ENCODE results near the gene BRIX1.

BRIX1 gene

DNA sequence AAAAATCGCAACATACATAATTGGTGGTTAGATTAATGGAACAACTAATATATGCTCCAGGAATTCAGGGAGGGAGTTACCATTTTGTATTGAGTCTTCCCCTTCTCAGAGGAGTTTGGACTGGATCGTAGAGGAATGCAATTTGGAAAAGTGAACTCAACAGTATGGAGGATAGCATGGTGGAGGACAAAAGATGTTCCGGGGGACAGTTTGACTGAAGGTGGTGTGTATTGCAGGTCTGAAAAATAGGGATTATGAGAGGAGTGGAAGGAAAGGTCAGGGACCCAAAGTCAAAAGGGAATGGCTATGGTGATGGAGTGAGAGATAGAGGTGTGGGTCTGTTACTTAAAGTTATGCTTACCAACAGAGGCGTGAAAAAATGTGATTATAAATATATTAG, 15.4 kb downstream of the BRIX1 start:
- TF ChIP-seq ZFX (IDR thresholded peaks at IDR 0.05; ENCODE audit: borderline replicate concordance) = no peak
- TF ChIP-seq, protein P1, sequence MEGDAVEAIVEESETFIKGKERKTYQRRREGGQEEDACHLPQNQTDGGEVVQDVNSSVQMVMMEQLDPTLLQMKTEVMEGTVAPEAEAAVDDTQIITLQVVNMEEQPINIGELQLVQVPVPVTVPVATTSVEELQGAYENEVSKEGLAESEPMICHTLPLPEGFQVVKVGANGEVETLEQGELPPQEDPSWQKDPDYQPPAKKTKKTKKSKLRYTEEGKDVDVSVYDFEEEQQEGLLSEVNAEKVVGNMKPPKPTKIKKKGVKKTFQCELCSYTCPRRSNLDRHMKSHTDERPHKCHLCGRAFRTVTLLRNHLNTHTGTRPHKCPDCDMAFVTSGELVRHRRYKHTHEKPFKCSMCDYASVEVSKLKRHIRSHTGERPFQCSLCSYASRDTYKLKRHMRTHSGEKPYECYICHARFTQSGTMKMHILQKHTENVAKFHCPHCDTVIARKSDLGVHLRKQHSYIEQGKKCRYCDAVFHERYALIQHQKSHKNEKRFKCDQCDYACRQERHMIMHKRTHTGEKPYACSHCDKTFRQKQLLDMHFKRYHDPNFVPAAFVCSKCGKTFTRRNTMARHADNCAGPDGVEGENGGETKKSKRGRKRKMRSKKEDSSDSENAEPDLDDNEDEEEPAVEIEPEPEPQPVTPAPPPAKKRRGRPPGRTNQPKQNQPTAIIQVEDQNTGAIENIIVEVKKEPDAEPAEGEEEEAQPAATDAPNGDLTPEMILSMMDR (IDR thresholded peaks at IDR 0.05) = no peak
- H3K27ac ChIP-seq = peak overlapping the region; percentile 91

DNA sequence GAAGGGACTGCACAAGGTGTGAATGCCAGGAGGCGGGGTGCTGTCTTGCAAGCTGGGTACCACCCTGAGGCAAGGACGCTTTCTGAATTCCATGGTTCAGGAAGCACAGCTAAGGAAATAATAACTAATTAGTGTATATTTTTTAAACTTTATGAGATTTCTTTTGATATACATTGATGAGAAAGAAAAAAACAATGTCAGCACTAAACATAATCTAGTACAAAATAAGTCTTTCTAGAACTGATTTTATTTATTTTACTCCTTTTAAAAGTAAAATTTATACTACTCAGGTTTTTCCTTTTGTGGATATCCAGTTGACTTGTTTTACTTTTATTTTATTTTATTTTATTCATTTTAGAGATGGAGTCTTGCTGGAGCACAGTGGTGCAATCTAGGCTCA, 17.4 kb downstream of the BRIX1 start:
- H3K27ac ChIP-seq = no peak overlapping the region
- TF ChIP-seq, protein P1 (IDR thresholded peaks at IDR 0.05) = no peak
- TF ChIP-seq ZFX (IDR thresholded peaks at IDR 0.05; ENCODE audit: borderline replicate concordance) = no peak

DNA sequence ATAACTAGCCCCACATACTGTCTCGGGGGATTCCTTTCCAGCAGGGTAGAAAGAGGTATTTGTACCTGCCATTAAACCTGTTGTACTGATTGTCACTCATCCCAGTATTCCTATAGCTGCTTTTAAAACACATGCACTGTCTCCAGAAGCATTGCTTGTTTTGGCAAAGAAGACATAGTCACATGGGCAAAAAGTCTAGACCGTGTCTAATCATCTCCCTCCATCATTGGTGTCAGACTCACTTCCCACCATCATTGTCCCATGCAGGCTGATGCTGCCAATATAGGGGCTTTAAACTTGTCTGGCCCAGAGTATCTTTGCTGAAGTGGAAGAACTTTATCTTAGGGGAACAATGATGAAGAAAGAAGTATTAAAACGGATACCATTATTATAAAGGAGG, 26.4 kb downstream of the BRIX1 start:
- TF ChIP-seq, protein P1 (IDR thresholded peaks at IDR 0.05) = no peak
- TF ChIP-seq ZFX (IDR thresholded peaks at IDR 0.05; ENCODE audit: borderline replicate concordance) = no peak
- no peak overlapping the region for H3K27ac ChIP-seq

DNA sequence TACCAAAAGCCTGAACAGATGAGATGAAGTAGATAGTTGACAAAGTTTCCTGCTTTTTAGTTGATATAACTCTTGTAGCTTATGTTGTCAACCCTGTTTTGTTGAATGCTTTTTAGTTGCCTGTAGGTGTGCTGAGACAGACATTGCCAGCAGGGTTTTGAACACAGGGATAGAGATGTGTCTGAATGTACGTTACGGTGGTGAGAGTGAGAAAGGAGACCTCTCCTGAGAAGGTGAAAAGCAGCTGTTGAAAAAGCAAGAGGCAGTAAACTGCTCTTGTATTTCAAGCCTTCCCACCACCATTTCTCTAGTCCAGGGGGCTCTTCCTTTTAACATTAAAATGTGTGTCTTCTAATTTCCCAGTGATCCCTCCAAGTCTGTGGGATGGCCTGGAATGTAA, 28.5 kb downstream of the BRIX1 start:
- H3K27ac ChIP-seq = no peak overlapping the region
- TF ChIP-seq ZFX (IDR thresholded peaks at IDR 0.05; ENCODE audit: borderline replicate concordance) = no peak
- TF ChIP-seq, protein P1 (IDR thresholded peaks at IDR 0.05) = no peak

DNA sequence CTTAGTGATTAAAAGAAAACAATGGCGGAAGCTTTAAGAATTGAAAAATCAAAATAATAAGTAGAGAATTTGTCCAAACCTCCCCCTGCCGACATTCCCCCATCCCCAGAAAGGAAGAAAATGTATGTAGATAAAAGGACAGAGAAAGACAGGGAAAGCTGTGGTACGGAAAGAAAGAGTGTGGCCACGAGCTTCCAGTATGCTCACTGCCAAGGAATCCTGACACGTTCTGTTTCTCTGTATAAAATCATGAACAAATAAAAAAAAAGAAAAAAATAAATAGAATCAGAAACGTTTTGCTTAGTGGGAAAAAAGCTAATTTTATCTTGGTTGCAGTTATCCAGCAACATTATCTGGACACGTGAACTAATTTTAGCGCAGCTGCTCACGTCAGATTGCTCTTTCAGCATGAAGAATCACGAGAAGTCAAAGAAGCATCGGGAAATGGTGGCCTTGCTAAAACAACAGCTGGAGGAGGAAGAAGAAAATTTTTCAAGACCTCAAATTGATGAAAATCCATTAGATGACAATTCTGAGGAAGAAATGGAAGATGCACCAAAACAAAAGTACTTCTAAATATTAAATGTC, 29.0 kb downstream of the BRIX1 start:
- TF ChIP-seq ZFX (IDR thresholded peaks at IDR 0.05; ENCODE audit: borderline replicate concordance) = no peak
- TF ChIP-seq, protein P1 (IDR thresholded peaks at IDR 0.05) = no peak
- no peak overlapping the region for H3K27ac ChIP-seq

DNA sequence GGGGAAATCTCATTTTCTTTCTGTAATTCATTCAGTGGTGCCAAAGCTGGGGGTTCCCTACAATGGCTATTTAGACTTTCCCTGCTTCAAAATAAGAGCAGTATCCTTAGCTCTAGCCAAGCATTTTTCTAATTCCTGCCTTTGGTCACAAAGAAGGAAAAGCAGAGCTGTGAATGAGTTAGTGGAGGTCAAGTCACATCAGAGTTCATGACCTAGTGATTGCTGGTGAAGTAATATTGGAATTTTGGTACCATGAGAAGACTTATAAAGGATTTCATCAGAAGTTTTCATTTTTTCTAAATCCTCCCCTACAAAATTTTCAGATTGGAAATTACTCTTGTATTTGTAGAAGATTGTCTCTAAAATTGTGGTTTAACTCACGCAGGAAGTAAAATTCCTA, 41.8 kb downstream of the BRIX1 start:
- no peak for TF ChIP-seq ZFX (IDR thresholded peaks at IDR 0.05; ENCODE audit: borderline replicate concordance)
- TF ChIP-seq, protein P1 (IDR thresholded peaks at IDR 0.05) = no peak
- H3K27ac ChIP-seq = no peak overlapping the region

DNA sequence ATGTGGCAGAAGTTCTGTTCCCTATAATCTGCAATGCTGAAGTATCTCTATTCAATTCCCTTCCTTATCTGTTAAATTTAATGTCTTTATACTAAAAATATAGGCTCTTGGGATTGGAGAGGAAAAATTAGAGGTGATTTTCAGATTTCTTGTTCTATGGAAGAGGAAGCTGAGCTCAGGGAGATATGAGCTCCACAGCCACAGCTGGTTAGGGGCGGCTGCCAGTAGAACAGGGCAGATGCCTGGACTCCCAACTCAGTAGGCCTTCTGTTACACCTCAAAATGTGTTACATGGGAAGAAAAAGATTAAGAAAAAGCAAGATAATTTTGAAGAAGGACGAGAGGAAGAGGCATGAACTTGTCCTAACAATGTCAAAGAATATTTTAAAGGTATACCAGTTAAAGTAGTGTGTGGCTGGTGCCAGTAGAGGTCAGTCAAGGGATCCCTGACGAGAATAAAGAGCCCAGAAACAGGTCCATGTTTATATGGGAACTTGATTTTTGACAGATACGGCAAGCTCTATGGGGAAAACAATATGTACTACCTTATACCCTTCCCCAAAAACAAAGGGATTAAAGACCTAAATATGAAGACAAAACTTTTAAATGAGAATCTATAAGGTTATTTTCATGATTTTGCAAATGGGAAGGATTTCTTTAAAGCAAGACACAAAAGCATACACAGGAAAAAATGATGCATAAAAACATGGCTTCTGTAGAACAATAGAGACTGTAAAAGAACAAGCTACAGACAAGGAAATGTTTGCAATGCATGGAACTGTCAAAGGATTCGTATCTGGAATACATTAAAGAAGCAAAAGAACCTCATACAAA, 42.6 kb downstream of the BRIX1 start:
- TF ChIP-seq, protein P1 (IDR thresholded peaks at IDR 0.05) = peak; percentile 83
- TF ChIP-seq ZFX (IDR thresholded peaks at IDR 0.05; ENCODE audit: borderline replicate concordance) = no peak
- H3K27ac ChIP-seq = no peak overlapping the region

All from 22Rv1 (cell line).